ENCODE data around the gene FFAR2. TPM values are rescaled to one million over a fixed set of nuclear protein-coding genes. Genes with fewer than 3 reads are reported as not detected.
"Not testable (repeated sequence)": the region's sequence is repeated elsewhere in the genome, so short reads cannot be mapped to it uniquely, and the experiment has no call there.

FFAR2 gene
- total RNA-seq, 2 donors from 2014 or later = 0.92 TPM; not detected in 1

GRCh38 chr19:35417713-35418534, 30.1 kb upstream of the FFAR2 start:
- DNase-seq (ENCODE audit: low spot score) = no peak
- no peaks in the 10 kb centered on the region for H3K27me3 ChIP-seq (replicated peaks; ENCODE audit: insufficient read depth)
- H3K9me3 ChIP-seq = no peaks in the 10 kb centered on the region
- no peak for TF ChIP-seq CTCF (IDR thresholded peaks at IDR 0.05)
- ATAC-seq (ENCODE audit: insufficient number of reproducible peaks, low FRiP score, low read depth) = no peak
- H3K4me1 ChIP-seq (ENCODE audit: control insufficient read depth in 1 of 2, low read depth in 2 of 2) = no peaks in the 10 kb centered on the region
- no peak overlapping the region for H3K4me3 ChIP-seq
- no peak overlapping the region for H3K27ac ChIP-seq
- H3K36me3 ChIP-seq = no peaks in the 10 kb centered on the region

GRCh38 chr19:35419046-35419445, 29.0 kb upstream of the FFAR2 start:
- DNase-seq (ENCODE audit: low spot score) = no peak
- no peaks in the 10 kb centered on the region for H3K27me3 ChIP-seq (replicated peaks; ENCODE audit: insufficient read depth)

GRCh38 chr19:35419805-35420204, 28.3 kb upstream of the FFAR2 start:
- ATAC-seq (ENCODE audit: insufficient number of reproducible peaks, low FRiP score, low read depth) = no peak

More at GRCh38 chr19:35419046-35419445, 29.0 kb upstream of the FFAR2 start:
- Histone ChIP-seq H3K4me3 (no peak overlapping the region), H3K27ac (no peak overlapping the region), H3K9me3 (no peaks in the 10 kb centered on the region), H3K4me1 (ENCODE audit: control insufficient read depth in 1 of 2, low read depth in 2 of 2) (no peaks in the 10 kb centered on the region), H3K36me3 (no peaks in the 10 kb centered on the region)
- no peak for ATAC-seq (ENCODE audit: insufficient number of reproducible peaks, low FRiP score, low read depth)
- TF ChIP-seq CTCF (IDR thresholded peaks at IDR 0.05) = no peak

GRCh38 chr19:35421362-35421761, 26.7 kb upstream of the FFAR2 start:
- no peak for ATAC-seq (ENCODE audit: insufficient number of reproducible peaks, low FRiP score, low read depth)
- H3K27me3 ChIP-seq (replicated peaks; ENCODE audit: insufficient read depth) = no peaks in the 10 kb centered on the region
- H3K36me3 ChIP-seq = no peaks in the 10 kb centered on the region
- TF ChIP-seq CTCF (IDR thresholded peaks at IDR 0.05) = no peak
- H3K27ac ChIP-seq = no peak overlapping the region
- H3K4me1 ChIP-seq (ENCODE audit: control insufficient read depth in 1 of 2, low read depth in 2 of 2) = no peaks in the 10 kb centered on the region
- DNase-seq (ENCODE audit: low spot score) = no peak
- H3K4me3 ChIP-seq = no peak overlapping the region
- H3K9me3 ChIP-seq = no peaks in the 10 kb centered on the region

More at GRCh38 chr19:35419805-35420204, 28.3 kb upstream of the FFAR2 start:
- Histone ChIP-seq H3K36me3 (no peaks in the 10 kb centered on the region), H3K4me1 (ENCODE audit: control insufficient read depth in 1 of 2, low read depth in 2 of 2) (no peaks in the 10 kb centered on the region), H3K27ac (no peak overlapping the region), H3K27me3 (replicated peaks; ENCODE audit: insufficient read depth) (no peaks in the 10 kb centered on the region), H3K9me3 (no peaks in the 10 kb centered on the region), H3K4me3 (no peak overlapping the region)
- DNase-seq (ENCODE audit: low spot score) = no peak
- TF ChIP-seq CTCF (IDR thresholded peaks at IDR 0.05) = no peak

GRCh38 chr19:35423406-35423805, 24.7 kb upstream of the FFAR2 start:
- not testable (repeated sequence) for DNase-seq (ENCODE audit: low spot score); ATAC-seq (ENCODE audit: insufficient number of reproducible peaks, low FRiP score, low read depth); H3K4me1 ChIP-seq (ENCODE audit: control insufficient read depth in 1 of 2, low read depth in 2 of 2); H3K9me3 ChIP-seq; H3K4me3 ChIP-seq; H3K27ac ChIP-seq; H3K27me3 ChIP-seq (replicated peaks; ENCODE audit: insufficient read depth); H3K36me3 ChIP-seq

Measured in thoracic aorta (tissue), 2 donors.